Osteoblast (primary cell): Measurements from ENCODE around the gene PTGDR. TPM values are rescaled to one million over a fixed set of nuclear protein-coding genes. Genes with fewer than 3 reads are reported as not detected.

ENCODE experiments used
- DNase-seq: peaks from one replicate; pipeline ENCODE4 v3.0.0; 2011; ENCODE audit warnings: low spot score, mixed read lengths; ENCODE audit not compliant: insufficient read length; ENCODE audit errors: missing footprints
- H2AFZ ChIP-seq: 2 replicates; pipeline ENCODE4 v1.6.0; 2011; ENCODE audit warnings: mild to moderate bottlenecking, low read length
- H3K27ac ChIP-seq: 2 replicates; pipeline ENCODE4 v1.5.1; 2011; ENCODE audit warnings: mild to moderate bottlenecking, low read depth, low read length, moderate library complexity
- H3K27me3 ChIP-seq: 2 replicates; pipeline ENCODE4 v1.6.0; 2012; ENCODE audit warnings: mild to moderate bottlenecking, control low read depth, inconsistent platforms, low read length, moderate library complexity; ENCODE audit not compliant: insufficient read depth
- H3K36me3 ChIP-seq: 2 replicates; pipeline ENCODE4 v1.5.1; 2011; ENCODE audit warnings: mild to moderate bottlenecking, low read length, control low read depth, moderate library complexity; ENCODE audit not compliant: insufficient read depth
- H3K4me1 ChIP-seq: 2 replicates; pipeline ENCODE4 v1.5.1; 2011; ENCODE audit warnings: mild to moderate bottlenecking, low read length, control low read depth, moderate library complexity; ENCODE audit not compliant: insufficient read depth
- H3K4me2 ChIP-seq: 2 replicates; pipeline ENCODE4 v1.6.0; 2011; ENCODE audit warnings: mild to moderate bottlenecking, low read length; ENCODE audit not compliant: insufficient read depth
- H3K4me3 ChIP-seq: fragments of 200-600 bp; sonication (generic); 3 replicates; pipeline ENCODE4 v1.5.1; 2012; ENCODE audit warnings: mild to moderate bottlenecking, low read length, inconsistent platforms; ENCODE audit not compliant: insufficient read depth
- H3K79me2 ChIP-seq: 2 replicates; pipeline ENCODE4 v1.6.0; 2012; ENCODE audit warnings: mild to moderate bottlenecking, low read length, control low read depth, inconsistent platforms; ENCODE audit not compliant: insufficient read depth
- H3K9me3 ChIP-seq: 2 replicates; pipeline ENCODE4 v1.5.1; 2011; ENCODE audit warnings: low read depth, low read length, control low read depth
- H4K20me1 ChIP-seq: 2 replicates; pipeline ENCODE4 v1.6.0; 2012; ENCODE audit warnings: mild to moderate bottlenecking, low read length, control low read depth; ENCODE audit not compliant: insufficient read depth
- CTCF ChIP-seq: IDR thresholded peaks from 2 replicates; pipeline ENCODE4 v1.5.1; 2011; ENCODE audit warnings: mild to moderate bottlenecking, low read depth, low read length, moderate library complexity; ENCODE audit errors: extremely low read depth
- total RNA-seq: library from RNA; depleted of rRNA; stranded (reverse); fragments of >200 nt; gene quantifications from 2 replicates; pipeline ENCODE4 v1.2.3, GENCODE V29; 2012

Gene PTGDR
- total RNA-seq, 1 donor: 1.4 TPM

DNA sequence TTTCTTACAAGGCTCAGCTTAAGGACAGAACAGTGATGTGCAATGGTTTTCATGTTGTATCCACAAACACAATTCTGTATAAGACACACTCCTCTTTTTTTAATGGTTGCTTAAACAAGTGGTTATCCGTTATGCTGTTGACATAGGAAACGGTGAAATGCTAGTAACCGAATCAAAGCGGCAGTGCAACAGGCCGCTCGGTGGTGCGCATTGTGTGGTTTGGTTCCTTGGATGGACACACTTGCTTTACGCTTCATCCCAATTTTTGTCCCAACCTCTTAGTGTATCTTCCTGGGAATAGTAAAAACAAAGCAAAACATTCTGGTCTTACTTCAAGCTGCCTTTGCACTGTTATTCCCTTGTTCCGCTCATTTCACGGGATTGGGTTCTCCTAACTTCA lies 46.0 kb downstream of the PTGDR start:
- peak overlapping the region; percentile 81 for H3K4me3 ChIP-seq
- peak overlapping the region; percentile 91 for H2AFZ ChIP-seq
- TF ChIP-seq CTCF: no peak
- peak overlapping the region; percentile 86 for H3K4me2 ChIP-seq
- H3K4me1 ChIP-seq: peaks cover 38% of the 10 kb centered on the region
- no peaks in the 10 kb centered on the region for H3K27me3 ChIP-seq
- peaks cover 4% of the 10 kb centered on the region for H4K20me1 ChIP-seq
- H3K27ac ChIP-seq: peak overlapping the region; percentile 75
- H3K9me3 ChIP-seq: no peaks in the 10 kb centered on the region
- DNase-seq: no peak
- peaks cover 31% of the 10 kb centered on the region for H3K79me2 ChIP-seq
- no peaks in the 10 kb centered on the region for H3K36me3 ChIP-seq

GRCh38 chr14:52313903-52314594 lies 46.6 kb downstream of the PTGDR start, which contains the start of gene PTGER2:
Gene PTGER2, plus strand, starts transcription at chr14:52314312. Its CDS starts 237 bp downstream, at chr14:52314549.
- H3K9me3 ChIP-seq: no peaks in the 10 kb centered on the region
- peak within 1 kb of the TSS; percentile 81 for H3K4me3 ChIP-seq
- peaks cover 4% of the 10 kb centered on the region for H4K20me1 ChIP-seq
- peak within 1 kb of the TSS; percentile 86 for H3K4me2 ChIP-seq
- DNase-seq: peak; percentile 95
- H2AFZ ChIP-seq: peak within 1 kb of the TSS; percentile 91
- no peak for TF ChIP-seq CTCF
- H3K27me3 ChIP-seq: no peaks in the 10 kb centered on the region
- H3K36me3 ChIP-seq: no peaks in the 10 kb centered on the region
- H3K79me2 ChIP-seq: peaks cover 35% of the 10 kb centered on the region
- peaks cover 44% of the 10 kb centered on the region for H3K4me1 ChIP-seq
- H3K27ac ChIP-seq: peak within 1 kb of the TSS; percentile 75

DNA sequence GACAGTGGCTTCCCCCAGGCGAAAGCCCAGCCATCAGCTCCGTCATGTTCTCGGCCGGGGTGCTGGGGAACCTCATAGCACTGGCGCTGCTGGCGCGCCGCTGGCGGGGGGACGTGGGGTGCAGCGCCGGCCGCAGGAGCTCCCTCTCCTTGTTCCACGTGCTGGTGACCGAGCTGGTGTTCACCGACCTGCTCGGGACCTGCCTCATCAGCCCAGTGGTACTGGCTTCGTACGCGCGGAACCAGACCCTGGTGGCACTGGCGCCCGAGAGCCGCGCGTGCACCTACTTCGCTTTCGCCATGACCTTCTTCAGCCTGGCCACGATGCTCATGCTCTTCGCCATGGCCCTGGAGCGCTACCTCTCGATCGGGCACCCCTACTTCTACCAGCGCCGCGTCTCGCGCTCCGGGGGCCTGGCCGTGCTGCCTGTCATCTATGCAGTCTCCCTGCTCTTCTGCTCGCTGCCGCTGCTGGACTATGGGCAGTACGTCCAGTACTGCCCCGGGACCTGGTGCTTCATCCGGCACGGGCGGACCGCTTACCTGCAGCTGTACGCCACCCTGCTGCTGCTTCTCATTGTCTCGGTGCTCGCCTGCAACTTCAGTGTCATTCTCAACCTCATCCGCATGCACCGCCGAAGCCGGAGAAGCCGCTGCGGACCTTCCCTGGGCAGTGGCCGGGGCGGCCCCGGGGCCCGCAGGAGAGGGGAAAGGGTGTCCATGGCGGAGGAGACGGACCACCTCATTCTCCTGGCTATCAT lies 47.3 kb downstream of the PTGDR start:
- H3K9me3 ChIP-seq: no peaks in the 10 kb centered on the region
- H3K27ac ChIP-seq: peak overlapping the region; percentile 51
- H3K79me2 ChIP-seq: peaks cover 39% of the 10 kb centered on the region
- H2AFZ ChIP-seq: peak overlapping the region; percentile 88
- H3K4me3 ChIP-seq: peak overlapping the region; percentile 81
- H3K36me3 ChIP-seq: no peaks in the 10 kb centered on the region
- peak overlapping the region; percentile 86 for H3K4me2 ChIP-seq
- peak; percentile 89 for DNase-seq
- peaks cover 48% of the 10 kb centered on the region for H3K4me1 ChIP-seq
- no peak for TF ChIP-seq CTCF
- no peaks in the 10 kb centered on the region for H3K27me3 ChIP-seq
- peaks cover 4% of the 10 kb centered on the region for H4K20me1 ChIP-seq

- DNase-seq: peak; percentile 13
- Histone ChIP-seq H4K20me1 (peaks cover 4% of the 10 kb centered on the region), H3K36me3 (no peaks in the 10 kb centered on the region), H2AFZ (peak overlapping the region; percentile 88), H3K27me3 (no peaks in the 10 kb centered on the region), H3K4me3 (peak overlapping the region; percentile 81), H3K4me1 (peaks cover 48% of the 10 kb centered on the region), H3K9me3 (no peaks in the 10 kb centered on the region), H3K27ac (peak overlapping the region; percentile 51), H3K4me2 (peak overlapping the region; percentile 86), H3K79me2 (peaks cover 44% of the 10 kb centered on the region)
- TF ChIP-seq CTCF: no peak
Measured at GRCh38 chr14:52315355-52315718, 47.8 kb downstream of the PTGDR start.
